Hepatocyte (in vitro differentiated cells): ENCODE data around the gene CX3CR1. TPM values are rescaled to one million over a fixed set of nuclear protein-coding genes. Genes with fewer than 3 reads are reported as not detected.
A peak's percentile ranks its signal among the peaks of the same experiment; 100 is the strongest.

ENCODE experiments used
- DNase-seq: peaks from one replicate; pipeline ENCODE4 v3.0.0-alpha.2; 2016; ENCODE audit warnings: low spot score
- H2AFZ ChIP-seq: fragments of 200-600 bp; sonication (generic); 2 replicates; pipeline ENCODE4 v1.6.0; 2016; ENCODE audit warnings: antibody characterized with exemption, mild to moderate bottlenecking
- H3K27ac ChIP-seq: fragments of 200-600 bp; sonication (generic); 2 replicates; pipeline ENCODE4 v1.5.1; 2016; ENCODE audit warnings: mild to moderate bottlenecking
- H3K27me3 ChIP-seq: fragments of 200-600 bp; sonication (generic); 2 replicates; pipeline ENCODE4 v1.6.1; 2016
- H3K36me3 ChIP-seq: fragments of 200-600 bp; sonication (generic); replicated peaks from 2 replicates; pipeline ENCODE4 v1.5.1; 2016; ENCODE audit warnings: low read depth; ENCODE audit not compliant: insufficient read depth
- H3K4me1 ChIP-seq: fragments of 200-600 bp; sonication (generic); 2 replicates; pipeline ENCODE4 v1.5.1; 2016; ENCODE audit warnings: mild to moderate bottlenecking, moderate library complexity; ENCODE audit not compliant: insufficient read depth
- H3K4me2 ChIP-seq: fragments of 200-600 bp; sonication (generic); 2 replicates; pipeline ENCODE4 v1.6.0; 2016
- H3K4me3 ChIP-seq: fragments of 200-600 bp; sonication (generic); 2 replicates; pipeline ENCODE4 v1.5.1; 2016; ENCODE audit warnings: mild to moderate bottlenecking
- H3K79me2 ChIP-seq: fragments of 200-600 bp; sonication (generic); 2 replicates; pipeline ENCODE4 v1.6.0; 2017; ENCODE audit warnings: mild to moderate bottlenecking
- H3K9me2 ChIP-seq: fragments of 200-600 bp; sonication (generic); replicated peaks from 2 replicates; pipeline ENCODE4 v1.6.0; 2017; ENCODE audit warnings: mild to moderate bottlenecking; ENCODE audit not compliant: insufficient read depth
- H3K9me3 ChIP-seq: fragments of 200-600 bp; sonication (generic); 2 replicates; pipeline ENCODE4 v1.5.1; 2016; ENCODE audit warnings: low read depth, mild to moderate bottlenecking
- H4K20me1 ChIP-seq: fragments of 200-600 bp; sonication (generic); 2 replicates; pipeline ENCODE4 v1.6.0; 2016; ENCODE audit warnings: mild to moderate bottlenecking; ENCODE audit not compliant: insufficient read depth, poor library complexity, severe bottlenecking
- CTCF ChIP-seq: fragments of 200-600 bp; sonication (generic); IDR thresholded peaks from 2 replicates; pipeline ENCODE4 v1.5.1; 2016; ENCODE audit warnings: antibody characterized with exemption, mild to moderate bottlenecking; ENCODE audit not compliant: poor library complexity
- EZH2 ChIP-seq: fragments of 200-600 bp; sonication (generic); IDR thresholded peaks from 2 replicates; pipeline ENCODE4 v1.6.1; 2016; ENCODE audit warnings: antibody characterized with exemption, mild to moderate bottlenecking, borderline replicate concordance
- EZH2phosphoT487 ChIP-seq: fragments of 200-600 bp; sonication (generic); IDR thresholded peaks from one replicate; pipeline ENCODE4 v1.6.1; 2018; ENCODE audit warnings: antibody characterized with exemption, mild to moderate bottlenecking, low read depth, moderate library complexity; ENCODE audit not compliant: unreplicated experiment, severe bottlenecking
- WGBS: methylation state at CpG from one replicate; pipeline ENCODE4 v1.1.6; 2016; ENCODE audit warnings: low lambda C conversion rate; ENCODE audit errors: missing lambda C conversion rate; 5-methylcytosine and 5-hydroxymethylcytosine counted together
- polyA plus RNA-seq: library from polyadenylated mRNA; unstranded; fragments of >200 nt; fragmentation: Nextera tagmentation; extraction: Ambion mirVana; gene quantifications from 2 replicates; pipeline ENCODE4 v1.2.1, GENCODE V29; 2016
- total RNA-seq: library from RNA; depleted of rRNA; stranded (reverse); fragments of >200 nt; gene quantifications from 2 replicates; pipeline ENCODE4 v1.2.3, GENCODE V29; 2014

CX3CR1 gene
- total and polyA plus RNA-seq, 2 experiments from 2014 or later, result 0.70 TPM; not detected in 1

DNA sequence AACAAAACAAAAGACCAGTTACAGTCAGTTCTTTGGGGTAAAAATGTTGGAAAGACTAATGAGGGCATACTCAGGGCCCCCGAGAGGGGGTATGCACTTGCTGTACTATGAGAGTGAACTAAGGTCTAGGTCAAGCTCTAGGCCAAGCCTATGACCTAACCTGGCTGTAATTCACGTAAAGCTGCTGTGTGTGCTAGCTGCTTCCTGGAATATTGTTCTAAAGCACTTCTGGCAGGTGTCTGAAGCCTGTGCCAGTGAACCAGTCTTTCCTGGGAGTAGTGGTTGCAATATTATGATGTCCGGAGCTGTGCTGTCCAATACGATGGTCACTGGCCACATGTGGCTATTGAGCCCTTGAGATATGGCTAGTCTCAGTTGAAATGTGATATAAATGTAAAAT is 13.1 kb upstream of the CX3CR1 start:
- no peak overlapping the region for H3K4me2 ChIP-seq
- TF ChIP-seq EZH2phosphoT487 (no peak), EZH2 (no peak), CTCF (no peak)
- no peaks in the 10 kb centered on the region for H3K36me3 ChIP-seq
- H3K27ac ChIP-seq, result no peak overlapping the region
- H3K4me1 ChIP-seq, result no peaks in the 10 kb centered on the region
- H3K79me2 ChIP-seq, result no peaks in the 10 kb centered on the region
- H3K27me3 ChIP-seq, result no peaks in the 10 kb centered on the region
- H3K9me3 ChIP-seq, result no peaks in the 10 kb centered on the region
- H3K4me3 ChIP-seq, result no peak overlapping the region
- H4K20me1 ChIP-seq, result no peaks in the 10 kb centered on the region
- no peak for DNase-seq
- H3K9me2 ChIP-seq, result no peaks in the 10 kb centered on the region
- WGBS, result 90% methylated on average over 4 of the region's 4 CpGs
- no peak overlapping the region for H2AFZ ChIP-seq

DNA sequence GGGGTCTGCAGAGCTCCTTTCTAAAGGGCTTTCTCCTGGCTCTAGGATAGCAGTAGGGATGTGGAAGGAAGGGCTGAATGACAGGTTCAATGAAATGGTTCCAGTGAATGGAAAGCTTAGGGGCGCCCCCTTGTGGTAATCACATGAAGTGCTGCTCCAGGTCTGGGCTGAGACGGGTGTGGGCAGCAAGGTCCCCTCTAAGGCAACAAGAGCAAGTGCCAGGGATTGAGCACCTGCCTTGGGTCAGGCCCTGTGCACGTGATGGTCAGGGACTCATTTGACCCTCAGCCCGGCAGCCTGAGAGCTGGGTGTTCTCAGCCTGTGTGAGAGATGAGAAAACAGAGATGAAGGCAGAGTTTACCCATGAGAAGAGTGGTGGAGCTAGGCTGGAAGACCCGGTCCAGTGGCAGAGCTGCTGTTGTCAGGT is 12.1 kb upstream of the CX3CR1 start:
- no peak overlapping the region for H3K4me3 ChIP-seq
- no peaks in the 10 kb centered on the region for H4K20me1 ChIP-seq
- H3K9me2 ChIP-seq, result no peaks in the 10 kb centered on the region
- no peaks in the 10 kb centered on the region for H3K4me1 ChIP-seq
- no peaks in the 10 kb centered on the region for H3K79me2 ChIP-seq
- 41% methylated on average over 5 of the region's 5 CpGs for WGBS
- TF ChIP-seq CTCF, result peak; percentile 76
- no peak for TF ChIP-seq EZH2phosphoT487
- no peak for TF ChIP-seq EZH2
- no peak overlapping the region for H2AFZ ChIP-seq
- H3K4me2 ChIP-seq, result no peak overlapping the region
- H3K27ac ChIP-seq, result no peak overlapping the region
- DNase-seq, result peak; percentile 62
- no peaks in the 10 kb centered on the region for H3K9me3 ChIP-seq
- no peaks in the 10 kb centered on the region for H3K36me3 ChIP-seq
- no peaks in the 10 kb centered on the region for H3K27me3 ChIP-seq

DNA sequence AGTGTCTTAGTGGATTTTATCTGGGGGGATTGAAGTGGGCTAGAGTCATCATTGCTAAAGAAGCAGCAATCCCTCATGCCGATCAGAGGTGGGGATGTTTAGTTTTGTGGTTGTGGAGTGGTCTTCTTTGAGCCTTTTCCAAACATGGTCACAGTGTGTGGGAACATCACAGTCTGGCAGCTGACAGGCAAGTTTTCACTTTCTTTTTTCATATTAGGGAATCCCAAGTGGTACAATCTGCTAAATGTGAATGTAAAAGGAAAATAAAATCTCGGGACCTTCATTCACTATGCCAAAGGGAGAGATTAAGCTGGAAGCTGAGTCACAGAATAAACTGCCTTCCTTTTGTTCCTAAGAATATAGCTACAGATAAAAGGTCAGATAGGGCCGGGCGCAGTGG is 10.4 kb upstream of the CX3CR1 start:
- Histone ChIP-seq H3K4me2 (no peak overlapping the region), H3K79me2 (no peaks in the 10 kb centered on the region), H4K20me1 (no peaks in the 10 kb centered on the region), H3K4me3 (no peak overlapping the region), H3K9me2 (no peaks in the 10 kb centered on the region), H3K27me3 (no peaks in the 10 kb centered on the region), H3K9me3 (no peaks in the 10 kb centered on the region), H3K4me1 (no peaks in the 10 kb centered on the region), H3K36me3 (no peaks in the 10 kb centered on the region), H3K27ac (no peak overlapping the region), H2AFZ (no peak overlapping the region)
- DNase-seq, result no peak
- WGBS, result 61% methylated on average over 4 of the region's 4 CpGs
- no peak for TF ChIP-seq CTCF

- Histone ChIP-seq H3K27ac (no peak overlapping the region), H3K36me3 (no peaks in the 10 kb centered on the region), H3K4me2 (no peak overlapping the region), H3K4me3 (no peak overlapping the region), H3K9me2 (no peaks in the 10 kb centered on the region), H3K27me3 (no peaks in the 10 kb centered on the region), H3K9me3 (no peaks in the 10 kb centered on the region), H3K79me2 (no peaks in the 10 kb centered on the region), H4K20me1 (no peaks in the 10 kb centered on the region), H2AFZ (no peak overlapping the region), H3K4me1 (no peaks in the 10 kb centered on the region)
- TF ChIP-seq EZH2, result no peak
- TF ChIP-seq EZH2phosphoT487, result no peak
- TF ChIP-seq CTCF, result no peak
- WGBS, result 95% methylated on average over 4 of the region's 4 CpGs
- no peak for DNase-seq
Measured at GRCh38 chr3:39289107-39289506, 9.3 kb upstream of the CX3CR1 start.
